K562 (cell line): Measurements from ENCODE around the gene ELK1. TPM values are rescaled to one million over a fixed set of nuclear protein-coding genes. Genes with fewer than 3 reads are reported as not detected.

Experiments used
- CTCFL ChIP-seq: IDR thresholded peaks from 2 replicates; pipeline ENCODE4 v1.6.1; 2011; ENCODE audit warnings: borderline replicate concordance, low read depth, mild to moderate bottlenecking, moderate library complexity, low read length; ENCODE audit not compliant: insufficient read depth, poor library complexity, severe bottlenecking
- MCM7 ChIP-seq, 2 experiments: fragments of 450-650 bp; IDR thresholded peaks; 2 replicates each; pipeline ENCODE4 v1.6.1; 2016 to 2018
- MTA1 ChIP-seq: fragments of 450-650 bp; IDR thresholded peaks from 2 replicates; pipeline ENCODE4 v1.6.1; 2017; ENCODE audit warnings: borderline replicate concordance
- PPARD ChIP-seq: fragments of 250-450 bp; sonication (Bioruptor Pico); IDR thresholded peaks from 2 replicates; pipeline ENCODE4 v1.8.0; 2022; ENCODE audit warnings: inconsistent platforms, mild to moderate bottlenecking, moderate library complexity
- RBM39 ChIP-seq: fragments of 200-400 bp; formaldehyde crosslinking; optimal IDR thresholded peaks from 2 replicates; pipeline ENCODE3; 2018; ENCODE audit warnings: low read depth, low read length
- TCF7L2 ChIP-seq: fragments of 150-350 bp; IDR thresholded peaks from 2 replicates; pipeline ENCODE4 v1.6.1; 2016; ENCODE audit warnings: low read depth, mild to moderate bottlenecking, low read length, moderate library complexity
- ZNF124 ChIP-seq: sonication (generic); formaldehyde crosslinking; IDR thresholded peaks from 2 replicates; pipeline ENCODE4 v1.8.1; 2022; ENCODE audit warnings: missing genetic modification reagents
- polyA plus RNA-seq, 8 experiments: library from polyadenylated mRNA; depleted of rRNA in 4 of 8; stranded (reverse) in 5 of 8; unstranded in 3 of 8; fragments of >200 nt; fragmentation: Nextera tagmentation in 2 of 8; fragmentation: Illumina TruSeq in 1 of 8; extraction: Ambion mirVana in 2 of 8; extraction: Trizol in 1 of 8; gene quantifications; 2 replicates each; pipeline versions ENCODE4 v1.2.1 to v1.2.3, GENCODE V29; 2011 to 2014; ENCODE audit warnings: inconsistent platforms in 1 of 8, missing spikeins in 1 of 8
- total RNA-seq, 7 experiments: library from RNA; depleted of rRNA in 6 of 7; stranded (reverse); fragments of >200 nt in 6 of 7; fragmentation: Illumina TruSeq in 2 of 7; extraction: Trizol in 2 of 7; gene quantifications; 2 replicates each; pipeline versions ENCODE4 v1.2.1 to v1.2.3, GENCODE V29; 2011 to 2021; ENCODE audit warnings: low replicate concordance in 1 of 7
- TF ChIP-seq, protein P1 (sequence below): fragments of 250-450 bp; sonication (Bioruptor Pico); IDR thresholded peaks from 2 replicates; pipeline ENCODE4 v1.5.0; 2021; ENCODE audit warnings: mild to moderate bottlenecking, moderate library complexity
- TF ChIP-seq, protein P2 (sequence below): IDR thresholded peaks from 3 replicates; pipeline ENCODE4 v1.6.1; 2011; ENCODE audit warnings: borderline replicate concordance, mild to moderate bottlenecking, moderate library complexity; ENCODE audit not compliant: insufficient read length; ENCODE audit errors: extremely low read depth
- TF ChIP-seq, protein P3 (sequence below): IDR thresholded peaks from 2 replicates; pipeline ENCODE4 v1.6.1; 2016; ENCODE audit warnings: missing genetic modification characterization, missing compliant biosample characterization

The ELK1 gene
- total and polyA plus RNA-seq, 9 of the 15 experiments (the other 6 are each of a cell fraction or from before 2014, with no cell fraction given), result 4.4 to 74.9 (median 26.5) TPM

DNA sequence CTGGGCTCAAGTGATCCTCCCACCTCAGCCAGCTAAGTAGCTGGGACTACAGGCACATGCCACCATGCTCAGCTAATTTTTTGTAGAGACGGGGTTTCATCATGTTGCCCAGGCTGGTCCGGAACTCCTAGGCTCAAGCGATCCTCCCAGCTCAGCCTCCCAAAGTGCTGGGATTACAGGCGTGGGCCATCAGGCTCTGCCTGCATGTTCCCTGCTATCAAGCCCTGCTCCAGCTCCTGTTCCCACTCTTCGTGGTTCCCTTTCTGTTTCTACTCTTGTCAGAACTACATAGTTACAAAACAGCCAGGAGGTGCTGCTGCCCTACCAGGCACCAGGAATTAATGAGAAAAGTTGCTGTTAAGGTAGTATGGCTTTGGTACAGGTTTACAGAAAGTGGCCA is 59.4 kb downstream of the ELK1 start (continued):
- TF ChIP-seq, protein P1, sequence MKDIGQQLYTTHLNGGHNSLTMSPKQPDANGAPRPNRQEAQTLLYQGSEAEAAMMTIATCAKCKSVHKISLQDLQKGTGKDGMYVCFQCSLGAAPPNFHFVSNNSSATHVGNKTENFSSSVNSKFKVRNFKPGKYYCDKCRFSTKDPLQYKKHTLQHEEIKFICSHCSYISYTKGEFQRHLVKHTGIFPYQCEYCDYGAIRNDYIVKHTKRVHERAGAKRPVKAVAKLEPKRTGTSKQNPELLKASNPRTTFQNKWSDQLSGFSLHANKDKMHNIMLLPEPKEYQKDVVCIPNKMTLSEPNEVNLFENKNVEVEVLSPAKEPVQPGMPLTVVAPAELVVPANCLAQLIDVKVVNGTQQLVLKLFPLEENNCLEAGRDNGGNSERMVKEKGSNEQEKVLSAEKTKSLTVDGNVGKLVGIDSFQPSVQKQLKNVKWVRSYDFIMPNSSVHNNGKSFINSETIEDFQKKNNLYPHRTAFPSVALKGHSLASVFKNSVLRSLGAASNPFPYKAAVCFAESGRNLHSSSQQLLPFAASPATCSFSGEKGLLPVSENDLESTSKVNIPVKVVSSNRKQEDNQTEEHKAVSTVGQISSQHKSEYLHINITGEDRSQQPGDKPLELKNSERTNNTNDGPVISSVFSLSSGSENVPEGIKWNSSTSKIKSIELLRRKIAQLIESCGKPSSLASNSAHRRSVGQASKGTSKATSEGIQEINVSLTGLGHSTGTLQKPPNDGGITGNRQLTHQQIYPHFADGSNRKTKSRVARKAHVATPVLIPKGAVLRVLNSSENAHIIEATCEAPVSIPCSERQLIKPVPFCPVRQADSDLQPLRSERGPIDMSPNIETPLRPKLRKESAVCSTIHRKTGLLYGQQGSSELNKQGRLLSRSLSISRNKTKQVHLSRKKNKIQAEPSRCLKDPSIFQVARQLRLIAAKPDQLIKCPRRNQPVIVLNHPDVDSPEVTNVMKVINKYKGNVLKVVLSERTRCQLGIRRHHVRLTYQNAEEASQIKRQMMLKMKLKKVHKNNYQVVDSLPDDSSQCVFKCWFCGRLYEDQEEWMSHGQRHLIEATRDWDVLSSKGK (CRISPR knock-in tag), result no peak
- TF ChIP-seq MCM7 (IDR thresholded peaks at IDR 0.05) (no peak), MTA1 (no peak), PPARD (CRISPR knock-in tag) (no peak), TCF7L2 (no peak), CTCFL (no peak), RBM39 (no peak), ZNF124 (CRISPR knock-in tag) (no peak)
- TF ChIP-seq, protein P2, sequence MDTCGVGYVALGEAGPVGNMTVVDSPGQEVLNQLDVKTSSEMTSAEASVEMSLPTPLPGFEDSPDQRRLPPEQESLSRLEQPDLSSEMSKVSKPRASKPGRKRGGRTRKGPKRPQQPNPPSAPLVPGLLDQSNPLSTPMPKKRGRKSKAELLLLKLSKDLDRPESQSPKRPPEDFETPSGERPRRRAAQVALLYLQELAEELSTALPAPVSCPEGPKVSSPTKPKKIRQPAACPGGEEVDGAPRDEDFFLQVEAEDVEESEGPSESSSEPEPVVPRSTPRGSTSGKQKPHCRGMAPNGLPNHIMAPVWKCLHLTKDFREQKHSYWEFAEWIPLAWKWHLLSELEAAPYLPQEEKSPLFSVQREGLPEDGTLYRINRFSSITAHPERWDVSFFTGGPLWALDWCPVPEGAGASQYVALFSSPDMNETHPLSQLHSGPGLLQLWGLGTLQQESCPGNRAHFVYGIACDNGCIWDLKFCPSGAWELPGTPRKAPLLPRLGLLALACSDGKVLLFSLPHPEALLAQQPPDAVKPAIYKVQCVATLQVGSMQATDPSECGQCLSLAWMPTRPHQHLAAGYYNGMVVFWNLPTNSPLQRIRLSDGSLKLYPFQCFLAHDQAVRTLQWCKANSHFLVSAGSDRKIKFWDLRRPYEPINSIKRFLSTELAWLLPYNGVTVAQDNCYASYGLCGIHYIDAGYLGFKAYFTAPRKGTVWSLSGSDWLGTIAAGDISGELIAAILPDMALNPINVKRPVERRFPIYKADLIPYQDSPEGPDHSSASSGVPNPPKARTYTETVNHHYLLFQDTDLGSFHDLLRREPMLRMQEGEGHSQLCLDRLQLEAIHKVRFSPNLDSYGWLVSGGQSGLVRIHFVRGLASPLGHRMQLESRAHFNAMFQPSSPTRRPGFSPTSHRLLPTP, result no peak
- TF ChIP-seq, protein P3, sequence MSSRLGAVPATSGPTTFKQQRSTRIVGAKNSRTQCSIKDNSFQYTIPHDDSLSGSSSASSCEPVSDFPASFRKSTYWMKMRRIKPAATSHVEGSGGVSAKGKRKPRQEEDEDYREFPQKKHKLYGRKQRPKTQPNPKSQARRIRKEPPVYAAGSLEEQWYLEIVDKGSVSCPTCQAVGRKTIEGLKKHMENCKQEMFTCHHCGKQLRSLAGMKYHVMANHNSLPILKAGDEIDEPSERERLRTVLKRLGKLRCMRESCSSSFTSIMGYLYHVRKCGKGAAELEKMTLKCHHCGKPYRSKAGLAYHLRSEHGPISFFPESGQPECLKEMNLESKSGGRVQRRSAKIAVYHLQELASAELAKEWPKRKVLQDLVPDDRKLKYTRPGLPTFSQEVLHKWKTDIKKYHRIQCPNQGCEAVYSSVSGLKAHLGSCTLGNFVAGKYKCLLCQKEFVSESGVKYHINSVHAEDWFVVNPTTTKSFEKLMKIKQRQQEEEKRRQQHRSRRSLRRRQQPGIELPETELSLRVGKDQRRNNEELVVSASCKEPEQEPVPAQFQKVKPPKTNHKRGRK (tag), result no peak
